Stimulated activated CD4-positive, alpha-beta T cell treated with anti-CD3 and anti-CD28 coated beads, Interleukin-4, amount 100 ng/mL, for 4 hours (primary cell): ENCODE results near the gene PPP2R3C.
"Not testable (repeated sequence)": the region's sequence is repeated elsewhere in the genome, so short reads cannot be mapped to it uniquely, and the experiment has no call there.

Experiments
- DNase-seq, 2 experiments: peaks; one replicate each; pipeline ENCODE4 v3.0.0-alpha.2; 2020

Gene PPP2R3C

DNA sequence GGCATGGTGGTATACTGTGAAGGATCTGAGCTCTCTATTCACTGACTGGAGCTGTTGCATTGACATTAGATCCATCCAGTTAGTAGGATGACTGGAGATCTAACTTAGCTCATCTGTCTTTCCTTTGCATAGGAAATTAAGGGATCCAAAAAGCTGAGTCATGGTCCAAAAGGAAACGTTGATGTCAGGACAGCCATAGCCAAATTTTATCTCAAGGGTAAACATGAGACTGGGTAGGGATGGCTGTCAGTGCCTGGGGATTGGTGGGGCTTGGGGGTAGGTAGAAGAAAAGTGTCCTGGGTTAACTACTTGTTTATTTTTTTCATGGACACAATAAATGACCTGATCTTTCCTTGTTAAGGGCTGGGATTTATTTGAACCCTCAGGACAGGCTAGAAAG, 71.1 kb downstream of the PPP2R3C start:
- DNase-seq: no peak

DNA sequence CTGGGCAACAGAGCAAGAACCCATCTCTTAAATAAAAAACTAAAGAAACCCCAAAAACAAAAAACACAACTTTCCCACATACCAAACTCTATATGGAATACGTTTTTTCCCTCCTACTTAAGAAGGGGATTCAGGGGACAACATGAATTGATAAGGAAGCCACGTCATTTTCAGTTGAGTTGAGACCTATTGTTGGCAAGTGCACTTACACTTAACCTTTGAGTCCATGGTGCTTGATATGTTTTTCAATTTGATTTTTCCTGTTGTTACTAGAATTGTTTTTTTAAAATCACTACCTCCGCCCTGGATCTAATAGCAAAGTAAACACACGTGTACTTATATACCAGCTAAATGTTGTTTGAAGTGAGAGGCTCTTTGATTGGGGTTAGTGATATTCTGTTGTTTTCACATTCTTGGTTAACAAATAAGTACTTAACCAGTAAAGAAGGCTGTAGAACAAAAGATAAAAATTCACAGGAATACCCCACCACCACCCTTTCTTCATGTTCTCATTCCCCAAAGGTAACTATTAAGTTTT, 73.7 kb downstream of the PPP2R3C start:
- no peak for DNase-seq

DNA sequence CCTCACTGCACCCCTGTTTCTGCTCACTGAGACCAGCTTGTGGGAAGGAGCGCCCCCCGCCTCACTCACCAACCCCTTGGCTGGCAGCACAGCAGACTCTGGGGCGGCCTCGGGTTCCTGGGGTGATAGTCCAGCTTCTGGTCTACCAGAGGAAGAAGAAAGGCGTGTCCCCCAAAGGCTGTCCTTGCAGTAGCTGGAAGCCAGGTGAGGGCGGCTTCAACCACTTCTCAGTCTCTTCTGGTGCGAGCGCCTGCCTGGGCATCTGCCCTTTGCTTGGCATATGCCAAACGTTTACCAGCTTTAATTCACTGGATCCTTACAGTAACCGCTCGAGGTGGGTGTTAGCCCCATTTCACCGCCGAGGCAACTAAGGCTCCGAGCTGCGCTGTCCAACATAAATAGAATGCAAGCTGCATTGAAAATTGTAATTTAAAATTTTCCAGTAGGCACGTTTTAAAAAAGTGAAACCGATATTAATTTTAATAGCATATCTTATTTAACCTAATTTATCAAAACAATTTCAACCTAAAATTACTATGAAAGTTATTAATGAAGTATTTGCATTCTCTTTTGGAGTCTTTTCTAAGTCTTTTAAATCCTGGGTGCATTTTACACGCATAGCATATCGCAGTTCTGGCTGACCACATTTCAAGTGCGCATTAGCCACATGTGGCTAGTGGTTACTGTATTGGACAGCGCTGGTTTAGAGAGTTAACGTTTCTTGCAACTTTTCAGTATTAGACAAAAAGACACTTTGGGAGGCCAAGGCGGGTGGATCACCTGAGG, 74.8 kb downstream of the PPP2R3C start:
- DNase-seq: no peak

DNA sequence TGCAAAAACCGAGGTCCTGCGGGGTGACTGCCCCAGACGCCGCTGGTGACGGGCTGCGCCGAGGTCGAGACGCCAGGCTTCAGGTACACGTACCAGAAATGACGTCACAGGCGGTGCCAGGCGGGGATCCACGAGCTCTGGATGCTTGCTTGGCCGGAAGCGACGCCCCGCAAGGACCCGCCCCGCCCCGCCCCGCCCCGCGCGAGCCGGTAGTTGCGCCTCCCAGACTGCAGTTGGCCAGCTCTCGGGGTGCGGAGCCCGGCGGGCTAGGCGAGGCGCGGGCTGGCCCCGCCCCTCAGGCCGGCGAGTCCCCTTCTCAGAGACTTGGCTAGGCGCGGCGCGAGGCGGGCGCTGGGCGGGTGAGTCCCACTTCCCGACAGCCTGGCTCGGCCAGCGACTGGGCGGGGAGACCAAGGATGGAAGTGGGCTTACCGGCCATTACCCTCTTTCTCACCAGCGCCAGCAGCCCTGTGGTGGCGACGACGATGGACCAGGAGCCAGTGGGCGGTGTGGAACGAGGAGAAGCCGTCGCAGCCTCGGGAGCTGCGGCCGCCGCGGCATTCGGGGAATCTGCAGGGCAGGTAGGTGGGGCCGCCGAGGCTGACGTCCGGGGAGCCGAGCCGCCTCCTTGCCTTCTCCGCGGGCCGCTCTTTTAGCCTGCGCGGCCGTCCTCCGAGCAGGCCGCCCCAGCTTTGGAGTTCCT, 75.6 kb downstream of the PPP2R3C start, which contains the start of gene FAM177A1:
Gene FAM177A1, plus strand, starts transcription at position 225 of the 703 bp plus-strand sequence. Its CDS starts 192 bp downstream, at position 417.
- peak; percentile 97 to 98 for DNase-seq

DNA sequence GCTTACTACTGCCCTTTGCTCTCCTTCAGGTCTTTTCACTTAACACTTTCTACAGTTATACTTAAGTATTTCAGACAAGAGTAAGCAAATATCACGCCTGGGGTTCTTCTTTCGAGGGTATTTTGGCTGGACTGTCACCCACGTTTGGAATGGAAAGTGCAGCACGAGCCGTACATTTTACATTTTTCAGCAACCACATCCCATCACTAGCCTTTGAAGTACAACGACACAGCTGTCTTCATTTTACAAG, 76.1 kb downstream of the PPP2R3C start:
- DNase-seq: no peak

DNA sequence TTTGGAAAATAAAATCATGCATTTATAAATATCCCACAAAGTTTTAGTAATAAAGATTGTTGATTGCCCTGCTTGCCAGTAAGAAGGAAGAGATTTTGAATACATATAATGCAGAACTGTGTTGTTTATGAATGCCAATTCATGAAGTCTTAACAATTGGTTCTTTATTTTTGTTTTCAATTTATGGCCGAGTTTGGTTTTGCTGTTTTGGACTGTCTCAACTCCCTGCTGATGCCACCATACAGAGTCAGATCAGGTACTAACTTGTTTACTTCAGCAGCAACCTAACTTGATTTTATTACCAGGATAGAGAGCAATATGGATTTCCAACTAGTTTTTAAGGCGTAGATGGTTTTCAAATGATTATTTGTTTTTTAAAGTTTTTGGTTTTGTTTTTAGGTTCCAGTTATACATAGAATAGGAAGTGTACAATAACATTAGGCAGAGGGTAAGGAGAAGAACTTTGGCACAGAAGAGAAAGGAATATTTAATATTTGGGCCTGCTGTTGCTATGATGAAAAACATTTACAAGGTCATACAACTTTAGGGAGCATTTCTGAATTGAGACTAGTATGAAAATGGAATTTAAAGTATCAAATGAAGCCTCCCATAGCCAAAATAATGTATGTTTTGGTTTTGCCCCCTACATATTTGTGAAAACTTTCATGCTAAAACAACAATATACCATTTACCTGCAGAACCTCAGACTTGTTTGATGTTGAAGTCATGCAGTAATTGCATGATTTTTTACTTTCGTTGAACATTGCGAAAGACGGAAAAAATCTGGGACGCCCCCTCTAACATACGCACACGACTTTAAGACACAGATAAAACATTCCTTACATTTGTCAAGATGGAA, 76.6 kb downstream of the PPP2R3C start:
- no peak for DNase-seq

DNA sequence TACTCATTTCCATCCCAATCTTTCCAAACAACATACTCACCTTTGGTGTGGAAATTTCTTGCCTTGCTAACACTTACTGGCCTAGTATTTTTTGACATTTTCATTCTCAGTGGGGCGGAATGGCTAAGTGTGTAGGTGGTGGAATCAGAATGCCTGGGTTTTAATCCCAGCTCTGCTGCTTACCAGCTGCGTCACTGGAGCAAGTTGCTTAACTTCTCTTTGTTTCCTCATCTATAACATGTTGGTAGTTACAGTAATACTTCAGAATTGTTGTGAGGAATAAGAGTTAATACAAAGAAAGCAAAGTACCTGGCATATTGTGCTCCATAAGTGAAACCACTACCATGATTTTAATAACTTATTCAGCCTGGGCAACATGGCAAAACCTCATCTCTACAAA, 78.7 kb downstream of the PPP2R3C start:
- DNase-seq: no peak

DNA sequence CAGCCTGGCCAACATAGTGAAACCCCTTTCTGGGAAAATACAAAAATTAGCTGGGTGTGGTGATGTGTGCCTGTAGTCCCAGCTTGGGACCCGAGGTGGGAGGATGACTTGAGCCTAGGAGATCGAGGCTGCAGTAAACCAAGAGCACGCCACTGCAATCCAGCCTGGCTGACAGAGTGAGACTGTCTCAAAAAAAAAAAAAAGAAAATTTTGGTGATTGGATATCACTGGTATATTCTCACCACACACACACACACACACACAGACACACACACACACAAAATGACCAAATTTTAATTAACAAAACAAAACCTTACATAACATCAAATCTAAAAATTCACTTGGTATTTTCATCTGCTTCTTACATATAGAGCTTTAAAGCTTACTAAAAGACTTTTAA, 79.2 kb downstream of the PPP2R3C start:
- DNase-seq: no peak

DNA sequence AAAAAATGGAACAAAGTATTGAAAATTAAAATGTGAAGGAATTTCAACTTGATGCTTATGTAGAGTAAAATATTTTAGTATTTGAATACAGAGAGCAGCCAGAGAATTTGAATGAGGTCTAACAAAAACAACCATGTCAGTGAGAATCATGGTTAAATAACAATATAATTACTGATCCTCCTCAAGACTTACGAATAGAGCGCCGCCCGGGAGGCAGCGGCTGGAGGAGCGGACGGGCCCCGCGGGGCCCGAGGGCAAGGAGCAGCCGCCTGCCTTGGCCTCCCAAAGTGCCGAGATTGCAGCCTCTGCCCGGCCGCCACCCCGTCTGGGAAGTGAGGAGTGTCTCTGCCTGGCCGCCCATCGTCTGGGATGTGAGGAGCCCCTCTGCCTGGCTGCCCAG, 83.5 kb downstream of the PPP2R3C start:
- DNase-seq: not testable (repeated sequence)
